ENCODE measurements around the gene MEG3.

- TF ChIP-seq TAF7 (optimal IDR thresholded peaks at IDR 0.05; ENCODE audit: borderline replicate concordance, low read depth, low read length) (no peak), MAFK (IDR thresholded peaks at IDR 0.05; ENCODE audit: low read depth, low read length) (no peak), JUN (IDR thresholded peaks at IDR 0.05; ENCODE audit: low read depth, low read length) (no peak), POLR2A (IDR thresholded peaks at IDR 0.05; ENCODE audit: control extremely low read depth in 1 of 2, low read depth in 2 of 2, low read length in 2 of 2) (no peak), SP1 (IDR thresholded peaks at IDR 0.05; ENCODE audit: low read depth, low read length) (no peak), ATF2 (IDR thresholded peaks at IDR 0.05; ENCODE audit: low read length) (no peak), GABPA (IDR thresholded peaks at IDR 0.05; ENCODE audit: borderline replicate concordance, insufficient read depth, low read length) (no peak), EZH2 (IDR thresholded peaks at IDR 0.05; ENCODE audit: low read depth, low read length, severe bottlenecking) (no peak)
- TF ChIP-seq, protein P1, sequence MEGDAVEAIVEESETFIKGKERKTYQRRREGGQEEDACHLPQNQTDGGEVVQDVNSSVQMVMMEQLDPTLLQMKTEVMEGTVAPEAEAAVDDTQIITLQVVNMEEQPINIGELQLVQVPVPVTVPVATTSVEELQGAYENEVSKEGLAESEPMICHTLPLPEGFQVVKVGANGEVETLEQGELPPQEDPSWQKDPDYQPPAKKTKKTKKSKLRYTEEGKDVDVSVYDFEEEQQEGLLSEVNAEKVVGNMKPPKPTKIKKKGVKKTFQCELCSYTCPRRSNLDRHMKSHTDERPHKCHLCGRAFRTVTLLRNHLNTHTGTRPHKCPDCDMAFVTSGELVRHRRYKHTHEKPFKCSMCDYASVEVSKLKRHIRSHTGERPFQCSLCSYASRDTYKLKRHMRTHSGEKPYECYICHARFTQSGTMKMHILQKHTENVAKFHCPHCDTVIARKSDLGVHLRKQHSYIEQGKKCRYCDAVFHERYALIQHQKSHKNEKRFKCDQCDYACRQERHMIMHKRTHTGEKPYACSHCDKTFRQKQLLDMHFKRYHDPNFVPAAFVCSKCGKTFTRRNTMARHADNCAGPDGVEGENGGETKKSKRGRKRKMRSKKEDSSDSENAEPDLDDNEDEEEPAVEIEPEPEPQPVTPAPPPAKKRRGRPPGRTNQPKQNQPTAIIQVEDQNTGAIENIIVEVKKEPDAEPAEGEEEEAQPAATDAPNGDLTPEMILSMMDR (IDR thresholded peaks at IDR 0.05; ENCODE audit: control extremely low read depth in 1 of 3, insufficient read depth in 1 of 3, low read depth in 1 of 3, low read length in 3 of 3), result no peak
Measured at GRCh38 chr14:100840286-100841065, 14.6 kb downstream of the MEG3 start.

Measured in H1 (cell line).